H9 (cell line): Measurements from ENCODE around the gene ITPK1. TPM values are rescaled to one million over a fixed set of nuclear protein-coding genes. Genes with fewer than 3 reads are reported as not detected.

Experiments
- DNase-seq: peaks from one replicate; pipeline ENCODE4 v3.0.0-alpha.2; 2017
- H2AFZ ChIP-seq: one replicate; pipeline ENCODE4 v1.6.1; 2013; ENCODE audit warnings: mild to moderate bottlenecking, low read length, control low read depth, moderate library complexity
- H2AK5ac ChIP-seq: 2 replicates; pipeline ENCODE4 v1.6.1; 2013; ENCODE audit warnings: low read length, control low read depth, mixed read lengths; ENCODE audit not compliant: insufficient read length
- H2BK120ac ChIP-seq: one replicate; pipeline ENCODE4 v1.6.1; 2013; ENCODE audit warnings: low read depth, mild to moderate bottlenecking, low read length, control low read depth, inconsistent platforms; ENCODE audit not compliant: poor library complexity, severe bottlenecking
- H2BK12ac ChIP-seq: 2 replicates; pipeline ENCODE4 v1.6.1; 2013; ENCODE audit warnings: low read length, control low read depth, mixed read lengths, low read depth; ENCODE audit not compliant: insufficient read length
- H2BK15ac ChIP-seq: 2 replicates; pipeline ENCODE4 v1.6.1; 2013; ENCODE audit warnings: low read depth, low read length, control low read depth
- H2BK20ac ChIP-seq: one replicate; pipeline ENCODE4 v1.6.1; 2013; ENCODE audit warnings: low read depth, mild to moderate bottlenecking, low read length, control low read depth, inconsistent platforms; ENCODE audit not compliant: poor library complexity, severe bottlenecking
- H2BK5ac ChIP-seq: 2 replicates; pipeline ENCODE4 v1.6.1; 2013; ENCODE audit warnings: low read length, control low read depth, mixed read lengths; ENCODE audit not compliant: insufficient read length
- H3K14ac ChIP-seq: 2 replicates; pipeline ENCODE4 v1.6.1; 2013; ENCODE audit warnings: low read length, control low read depth; ENCODE audit not compliant: insufficient read depth
- H3K18ac ChIP-seq: 2 replicates; pipeline ENCODE4 v1.6.1; 2013; ENCODE audit warnings: low read depth, mild to moderate bottlenecking, mixed read lengths, low read length, control low read depth; ENCODE audit not compliant: insufficient read length
- H3K23ac ChIP-seq: 2 replicates; pipeline ENCODE4 v1.6.1; 2013; ENCODE audit warnings: low read length, control low read depth, mixed read lengths, low read depth; ENCODE audit not compliant: insufficient read length
- H3K23me2 ChIP-seq: 2 replicates; pipeline ENCODE4 v1.6.1; 2013; ENCODE audit warnings: low read depth, mild to moderate bottlenecking, mixed read lengths, low read length, control low read depth; ENCODE audit not compliant: insufficient read length, poor library complexity, severe bottlenecking
- H3K27ac ChIP-seq: 2 replicates; pipeline ENCODE4 v1.5.1; 2013; ENCODE audit warnings: low read length, control low read depth, mixed read lengths, low read depth; ENCODE audit not compliant: insufficient read length
- H3K27me3 ChIP-seq: 2 replicates; pipeline ENCODE4 v1.6.1; 2013; ENCODE audit warnings: low read length, control low read depth, inconsistent platforms; ENCODE audit not compliant: insufficient read depth
- H3K4ac ChIP-seq: 2 replicates; pipeline ENCODE4 v1.6.1; 2013; ENCODE audit warnings: low read depth, mild to moderate bottlenecking, control low read depth, inconsistent platforms, low read length, moderate library complexity
- H3K4me1 ChIP-seq: 2 replicates; pipeline ENCODE4 v1.6.1; 2013; ENCODE audit warnings: low read length, control low read depth, inconsistent platforms; ENCODE audit not compliant: insufficient read depth
- H3K4me2 ChIP-seq: 2 replicates; pipeline ENCODE4 v1.6.1; 2013; ENCODE audit warnings: low read length, control low read depth, mixed read lengths; ENCODE audit not compliant: insufficient read length, insufficient read depth
- H3K56ac ChIP-seq: 2 replicates; pipeline ENCODE4 v1.6.1; 2013; ENCODE audit warnings: low read depth, mild to moderate bottlenecking, mixed read lengths, low read length, control low read depth; ENCODE audit not compliant: insufficient read length
- H3K79me1 ChIP-seq: 2 replicates; pipeline ENCODE4 v1.6.1; 2013; ENCODE audit warnings: low read depth, mild to moderate bottlenecking, moderate library complexity, low read length, control low read depth, inconsistent platforms; ENCODE audit not compliant: insufficient read depth, poor library complexity, severe bottlenecking
- H3K79me2 ChIP-seq: 2 replicates; pipeline ENCODE4 v1.6.1; 2013; ENCODE audit warnings: low read length, control low read depth, inconsistent platforms; ENCODE audit not compliant: insufficient read depth
- H3K9ac ChIP-seq: 2 replicates; pipeline ENCODE4 v1.6.1; 2013; ENCODE audit warnings: low read length, control low read depth, mixed read lengths; ENCODE audit not compliant: insufficient read length; ENCODE audit errors: extremely low read depth
- H3K9me3 ChIP-seq: one replicate; pipeline ENCODE4 v1.6.1; 2013; ENCODE audit warnings: low read depth, low read length, inconsistent platforms; ENCODE audit not compliant: control insufficient read depth
- H3T11ph ChIP-seq: one replicate; pipeline ENCODE4 v1.6.1; 2013; ENCODE audit warnings: mild to moderate bottlenecking, low read length, control low read depth, inconsistent platforms
- H4K20me1 ChIP-seq: one replicate; pipeline ENCODE4 v1.6.1; 2013; ENCODE audit not compliant: control insufficient read depth, insufficient read length, insufficient read depth
- H4K5ac ChIP-seq: 2 replicates; pipeline ENCODE4 v1.6.1; 2013; ENCODE audit warnings: low read depth, mild to moderate bottlenecking, mixed read lengths, low read length, control low read depth; ENCODE audit not compliant: insufficient read length
- H4K8ac ChIP-seq: replicated peaks from 2 replicates; pipeline ENCODE4 v1.6.1; 2013; ENCODE audit warnings: low read length, control low read depth, mixed read lengths, low read depth; ENCODE audit not compliant: insufficient read length
- H4K91ac ChIP-seq: 2 replicates; pipeline ENCODE4 v1.6.1; 2013; ENCODE audit warnings: low read depth, mild to moderate bottlenecking, moderate library complexity, mixed read lengths, low read length, control low read depth; ENCODE audit not compliant: insufficient read length
- H3K27ac Mint-ChIP-seq, 3 experiments: 2 replicates in 2 of 3; 3 replicates in 1 of 3; pipeline ENCODE4 v1.8.0; 2020 to 2021; ENCODE audit warnings: mixed read lengths in 3 of 3, mild to moderate bottlenecking in 1 of 3, moderate library complexity in 1 of 3
- H3K27me3 Mint-ChIP-seq: 2 replicates; pipeline ENCODE4 v1.8.0; 2021; ENCODE audit warnings: low read depth, mild to moderate bottlenecking, moderate library complexity, mixed read lengths
- H3K36me3 Mint-ChIP-seq, 3 experiments: 2 replicates in 2 of 3; 3 replicates in 1 of 3; pipeline ENCODE4 v1.8.0; 2020 to 2021; ENCODE audit warnings: low read depth in 3 of 3, mixed read lengths in 3 of 3; ENCODE audit not compliant: insufficient read depth in 1 of 3
- H3K4me1 Mint-ChIP-seq, 2 experiments: 2 replicates each; pipeline ENCODE4 v1.8.0; 2020; ENCODE audit warnings: mixed read lengths in 2 of 2
- H3K4me3 Mint-ChIP-seq, 2 experiments: 2 replicates in 1 of 2; 3 replicates in 1 of 2; pipeline ENCODE4 v1.8.0; 2020 to 2021; ENCODE audit warnings: mild to moderate bottlenecking in 2 of 2, mixed read lengths in 2 of 2, moderate library complexity in 1 of 2
- H3K9me3 Mint-ChIP-seq, 2 experiments: 2 replicates in 1 of 2; 3 replicates in 1 of 2; pipeline ENCODE4 v1.8.0; 2020; ENCODE audit warnings: mild to moderate bottlenecking in 2 of 2, mixed read lengths in 2 of 2, moderate library complexity in 1 of 2
- WGBS: extraction: QIAGEN DNeasy Blood & Tissue Kit; methylation state at CpG from one replicate; pipeline ENCODE4 v1.1.7; 2013; ENCODE audit warnings: missing lambda C conversion rate, low lambda C conversion rate, mixed read lengths; ENCODE audit not compliant: insufficient read length; ENCODE audit errors: extremely low coverage; 5-methylcytosine and 5-hydroxymethylcytosine counted together
- total RNA-seq: library from RNA; stranded (reverse); gene quantifications from 2 replicates; pipeline ENCODE4 v1.2.1, GENCODE V29; 2021
- TF ChIP-seq, protein P1 (sequence below): fragments of 200-600 bp; sonication (generic); conservative IDR thresholded peaks from 3 replicates; pipeline ENCODE4 v1.8.0; 2021; ENCODE audit warnings: antibody characterized with exemption, mild to moderate bottlenecking

Gene ITPK1
- total RNA-seq, 1 experiment from 2014 or later: 92.7 TPM

DNA sequence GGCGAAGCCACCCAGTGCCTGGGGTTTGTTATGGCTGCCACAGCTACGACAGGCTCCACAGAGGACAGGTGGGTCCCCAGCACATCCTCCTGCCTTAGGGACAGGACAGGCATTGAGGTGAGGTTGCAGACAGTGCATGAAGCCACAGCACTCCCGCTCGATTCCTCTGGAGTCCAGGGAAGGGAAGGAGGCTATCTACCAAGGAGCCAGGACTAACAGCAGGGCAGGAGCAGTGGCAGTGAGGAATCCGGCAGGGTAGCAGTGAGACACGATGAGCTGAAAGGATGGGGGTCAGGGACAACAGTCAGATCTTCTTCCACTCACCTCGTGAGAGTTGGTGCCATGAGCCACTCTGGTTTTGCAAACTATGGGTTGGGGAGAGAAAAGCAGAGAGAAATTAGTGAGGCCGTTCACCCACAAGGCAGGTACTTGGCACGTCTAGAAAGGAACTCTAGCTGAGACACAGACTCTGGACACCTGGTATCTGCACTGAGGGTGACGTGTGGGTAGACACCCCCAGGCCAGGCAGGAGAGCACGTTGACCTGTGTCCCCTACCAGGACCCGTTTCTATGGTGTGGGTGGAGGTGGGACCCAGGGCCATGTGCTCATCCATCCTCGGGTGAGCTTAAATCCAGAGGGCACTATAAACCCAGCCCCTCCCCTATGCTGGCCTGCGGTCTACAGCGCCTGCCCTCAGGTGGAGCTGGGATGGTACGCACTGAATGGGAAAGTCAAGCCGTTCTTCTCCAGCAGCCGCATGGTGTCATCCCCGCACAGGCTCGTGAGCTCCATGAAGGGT lies 153.5 kb downstream of the ITPK1 start:
- Histone ChIP-seq H3T11ph (no peak overlapping the region), H3K4ac (no peak overlapping the region), H3K4me1 (no peaks in the 10 kb centered on the region), H3K27me3 (no peaks in the 10 kb centered on the region), H2AFZ (no peak overlapping the region), H2BK15ac (no peak overlapping the region), H4K20me1 (no peaks in the 10 kb centered on the region), H3K14ac (no peak overlapping the region), H4K91ac (no peak overlapping the region), H3K9me3 (no peaks in the 10 kb centered on the region), H2AK5ac (no peak overlapping the region), H2BK5ac (no peak overlapping the region), H2BK20ac (no peak overlapping the region), H3K56ac (no peak overlapping the region), H4K5ac (no peak overlapping the region), H2BK120ac (no peak overlapping the region), H2BK12ac (no peak overlapping the region), H3K4me2 (no peak overlapping the region), H4K8ac (no peak overlapping the region), H3K79me2 (no peaks in the 10 kb centered on the region), H3K18ac (no peak overlapping the region), H3K9ac (no peak overlapping the region), H3K23ac (no peak overlapping the region), H3K79me1 (no peaks in the 10 kb centered on the region), H3K23me2 (no peaks in the 10 kb centered on the region), H3K27ac (no peak overlapping the region)
- TF ChIP-seq, protein P1, sequence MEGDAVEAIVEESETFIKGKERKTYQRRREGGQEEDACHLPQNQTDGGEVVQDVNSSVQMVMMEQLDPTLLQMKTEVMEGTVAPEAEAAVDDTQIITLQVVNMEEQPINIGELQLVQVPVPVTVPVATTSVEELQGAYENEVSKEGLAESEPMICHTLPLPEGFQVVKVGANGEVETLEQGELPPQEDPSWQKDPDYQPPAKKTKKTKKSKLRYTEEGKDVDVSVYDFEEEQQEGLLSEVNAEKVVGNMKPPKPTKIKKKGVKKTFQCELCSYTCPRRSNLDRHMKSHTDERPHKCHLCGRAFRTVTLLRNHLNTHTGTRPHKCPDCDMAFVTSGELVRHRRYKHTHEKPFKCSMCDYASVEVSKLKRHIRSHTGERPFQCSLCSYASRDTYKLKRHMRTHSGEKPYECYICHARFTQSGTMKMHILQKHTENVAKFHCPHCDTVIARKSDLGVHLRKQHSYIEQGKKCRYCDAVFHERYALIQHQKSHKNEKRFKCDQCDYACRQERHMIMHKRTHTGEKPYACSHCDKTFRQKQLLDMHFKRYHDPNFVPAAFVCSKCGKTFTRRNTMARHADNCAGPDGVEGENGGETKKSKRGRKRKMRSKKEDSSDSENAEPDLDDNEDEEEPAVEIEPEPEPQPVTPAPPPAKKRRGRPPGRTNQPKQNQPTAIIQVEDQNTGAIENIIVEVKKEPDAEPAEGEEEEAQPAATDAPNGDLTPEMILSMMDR: no peak
- Mint-ChIP-seq H3K27ac (peak overlapping the region; percentile 14 to 80 (median 33); a peak in 3 of 7 replicates), H3K9me3 (peaks cover 6 to 16% of the 10 kb centered on the region in 2 experiments), H3K36me3 (peaks cover 15 to 30% (median 19%) of the 10 kb centered on the region in 3 experiments), H3K4me3 (no peak overlapping the region), H3K27me3 (no peaks in the 10 kb centered on the region), H3K4me1 (peaks cover 25 to 27% of the 10 kb centered on the region in 2 experiments)
- no CpG with 5 or more reads among the region's 20 CpGs for WGBS
- no peak for DNase-seq
